ENCODE data around the gene SLC6A6. TPM values are rescaled to one million over a fixed set of nuclear protein-coding genes. Genes with fewer than 3 reads are reported as not detected.

SLC6A6 gene
- total RNA-seq, 3 donors from 2014 or later: 4.4 to 11.2 (median 10.5) TPM

DNA sequence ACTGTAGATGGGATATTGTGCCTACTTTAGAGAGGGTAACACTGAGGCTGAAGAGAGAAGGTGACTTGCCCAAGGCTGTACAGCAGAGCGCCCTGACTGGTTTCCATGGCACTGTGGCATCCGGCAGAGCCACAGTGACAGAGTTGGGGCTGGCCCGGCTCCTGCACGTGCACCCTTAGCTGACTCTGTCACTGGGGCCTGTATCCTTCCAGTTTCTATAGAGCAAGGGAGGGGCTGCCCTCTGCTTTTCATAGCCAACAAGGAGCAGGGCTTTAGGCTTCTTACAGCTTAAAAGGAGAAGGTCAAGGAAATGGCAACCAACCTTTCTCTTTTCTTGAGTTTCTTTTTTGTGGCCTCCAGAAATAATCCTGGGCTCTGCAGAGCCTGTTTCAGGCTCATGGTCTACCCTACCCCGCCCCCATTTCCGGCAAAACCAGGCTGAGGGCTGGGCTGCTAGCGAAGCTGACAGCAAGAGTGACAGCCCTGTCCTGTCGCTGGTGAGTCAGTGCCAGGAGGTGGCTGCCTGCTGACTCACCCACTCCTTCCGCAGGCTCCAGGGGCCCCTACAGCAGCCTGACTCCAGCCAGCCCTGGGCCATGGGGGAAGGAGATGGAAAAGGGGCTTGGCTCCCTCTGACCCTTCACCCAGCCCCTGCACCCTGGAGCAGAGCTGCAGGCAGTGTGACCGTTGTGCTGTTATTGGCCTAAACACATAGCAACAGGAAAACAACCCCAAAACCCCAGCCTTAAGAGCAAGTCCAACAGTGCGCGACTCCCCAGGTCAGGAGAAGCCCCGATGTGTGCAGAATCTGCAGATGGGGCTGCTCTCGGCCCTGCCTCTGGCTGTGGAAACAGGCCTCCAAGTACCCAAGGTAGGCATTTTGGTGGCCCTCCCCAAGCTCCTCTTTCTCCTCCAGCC, 29.8 kb downstream of the SLC6A6 start:
- peaks cover 32% of the 10 kb centered on the region for H3K4me1 ChIP-seq (ENCODE audit: low read depth)
- H3K9me3 ChIP-seq: no peaks in the 10 kb centered on the region
- intact Hi-C loops (cut with DNase I, micrococcal nuclease): no loop called here
- H3K4me3 ChIP-seq: no peak overlapping the region
- no peaks in the 10 kb centered on the region for H3K36me3 ChIP-seq (ENCODE audit: low read depth)
- peak; percentile 92 for ATAC-seq
- peak; percentile 86 to 96 (median 89) for DNase-seq
- TF ChIP-seq, protein P1, sequence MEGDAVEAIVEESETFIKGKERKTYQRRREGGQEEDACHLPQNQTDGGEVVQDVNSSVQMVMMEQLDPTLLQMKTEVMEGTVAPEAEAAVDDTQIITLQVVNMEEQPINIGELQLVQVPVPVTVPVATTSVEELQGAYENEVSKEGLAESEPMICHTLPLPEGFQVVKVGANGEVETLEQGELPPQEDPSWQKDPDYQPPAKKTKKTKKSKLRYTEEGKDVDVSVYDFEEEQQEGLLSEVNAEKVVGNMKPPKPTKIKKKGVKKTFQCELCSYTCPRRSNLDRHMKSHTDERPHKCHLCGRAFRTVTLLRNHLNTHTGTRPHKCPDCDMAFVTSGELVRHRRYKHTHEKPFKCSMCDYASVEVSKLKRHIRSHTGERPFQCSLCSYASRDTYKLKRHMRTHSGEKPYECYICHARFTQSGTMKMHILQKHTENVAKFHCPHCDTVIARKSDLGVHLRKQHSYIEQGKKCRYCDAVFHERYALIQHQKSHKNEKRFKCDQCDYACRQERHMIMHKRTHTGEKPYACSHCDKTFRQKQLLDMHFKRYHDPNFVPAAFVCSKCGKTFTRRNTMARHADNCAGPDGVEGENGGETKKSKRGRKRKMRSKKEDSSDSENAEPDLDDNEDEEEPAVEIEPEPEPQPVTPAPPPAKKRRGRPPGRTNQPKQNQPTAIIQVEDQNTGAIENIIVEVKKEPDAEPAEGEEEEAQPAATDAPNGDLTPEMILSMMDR (IDR thresholded peaks at IDR 0.05): no peak

DNA sequence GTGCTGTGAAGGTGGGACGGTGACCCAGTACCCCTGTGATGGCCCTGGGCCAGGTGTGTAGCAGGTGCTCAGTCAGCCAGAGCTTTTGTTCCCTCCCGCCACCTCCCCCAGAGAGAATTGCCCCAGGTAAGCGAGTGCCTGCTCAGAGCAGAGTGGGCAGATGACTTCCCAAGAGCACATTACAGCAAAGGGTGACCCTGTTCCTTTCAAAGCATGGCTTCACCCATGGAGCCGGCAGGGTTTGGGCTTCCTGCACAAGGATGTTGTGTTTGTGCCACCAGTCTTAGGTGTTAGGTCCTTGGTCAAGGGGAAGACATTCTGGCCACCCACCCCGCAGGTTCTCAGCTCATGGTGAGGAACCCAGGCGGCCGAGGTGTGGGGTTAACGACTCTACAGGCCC, 30.7 kb downstream of the SLC6A6 start:
- DNase-seq (peak in 1 of 3 donors; percentile 65), ATAC-seq (no peak)
- no peaks in the 10 kb centered on the region for H3K36me3 ChIP-seq (ENCODE audit: low read depth)
- peaks cover 32% of the 10 kb centered on the region for H3K4me1 ChIP-seq (ENCODE audit: low read depth)
- no peak overlapping the region for H3K4me3 ChIP-seq
- H3K9me3 ChIP-seq: no peaks in the 10 kb centered on the region
- intact Hi-C loops (cut with DNase I, micrococcal nuclease): no loop called here
- TF ChIP-seq, protein P1 (IDR thresholded peaks at IDR 0.05): no peak

GRCh38 chr3:14434126-14434497, 31.7 kb downstream of the SLC6A6 start:
- no peaks in the 10 kb centered on the region for H3K9me3 ChIP-seq
- H3K36me3 ChIP-seq (ENCODE audit: low read depth): no peaks in the 10 kb centered on the region
- ATAC-seq (no peak), DNase-seq (peak in 1 of 3 donors; percentile 54)
- TF ChIP-seq, protein P1 (IDR thresholded peaks at IDR 0.05): no peak
- intact Hi-C loops (cut with DNase I, micrococcal nuclease): no loop called here
- H3K4me1 ChIP-seq (ENCODE audit: low read depth): peaks cover 32% of the 10 kb centered on the region
- no peak overlapping the region for H3K4me3 ChIP-seq

- peaks cover 37% of the 10 kb centered on the region for H3K4me1 ChIP-seq (ENCODE audit: low read depth)
- intact Hi-C loops (cut with DNase I, micrococcal nuclease): no loop called here
- TF ChIP-seq, protein P1 (IDR thresholded peaks at IDR 0.05): no peak
- H3K9me3 ChIP-seq: no peaks in the 10 kb centered on the region
- ATAC-seq: peak; percentile 1
- DNase-seq: peak in 1 of 3 donors; percentile 67
- H3K36me3 ChIP-seq (ENCODE audit: low read depth): no peaks in the 10 kb centered on the region
- H3K4me3 ChIP-seq: no peak overlapping the region
Observed at GRCh38 chr3:14434498-14435151, 32.2 kb downstream of the SLC6A6 start.

DNA sequence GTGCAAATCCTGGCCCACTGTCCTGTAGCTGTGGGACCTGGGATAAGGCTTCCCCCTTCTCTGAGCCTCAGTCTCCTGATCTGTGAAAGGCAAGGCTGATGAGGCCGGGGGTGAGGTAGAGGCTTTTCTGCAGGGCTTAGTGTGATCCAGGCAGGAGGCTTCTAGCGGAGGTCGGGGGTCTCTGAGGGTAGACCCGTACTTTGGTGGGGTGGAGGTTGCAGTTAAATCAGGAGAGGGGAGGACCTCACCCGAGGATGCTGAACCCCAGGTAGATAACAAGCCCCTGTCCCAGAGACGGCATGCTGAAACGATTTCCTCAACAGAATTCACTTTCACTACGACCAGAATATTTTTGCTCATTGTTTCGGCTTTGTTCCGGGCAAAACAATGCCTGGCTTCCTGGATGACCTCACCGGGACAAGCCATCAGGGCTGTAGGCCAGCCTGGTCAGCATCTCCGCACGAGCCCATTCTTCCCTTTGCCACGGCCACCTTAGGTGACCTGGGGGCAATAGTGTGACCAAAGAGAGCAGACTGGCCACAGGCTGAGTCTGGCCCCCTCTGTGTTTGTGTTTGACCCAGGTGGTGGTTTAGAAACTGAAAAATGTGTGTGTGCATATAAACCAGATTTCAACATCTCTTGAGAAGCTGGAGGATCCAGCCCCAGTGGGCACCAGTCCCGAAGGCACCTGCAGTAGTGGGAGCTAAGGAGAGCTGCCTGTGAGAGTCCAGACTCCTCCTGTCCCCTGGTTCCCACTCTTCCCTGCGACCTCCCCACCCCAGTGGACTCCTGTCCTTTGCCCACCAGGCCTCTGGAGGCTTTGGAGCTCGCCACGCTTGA, 33.0 kb downstream of the SLC6A6 start:
- no peak for ATAC-seq
- intact Hi-C loops (cut with DNase I, micrococcal nuclease): no loop called here
- Histone ChIP-seq H3K4me1 (ENCODE audit: low read depth) (peaks cover 37% of the 10 kb centered on the region), H3K9me3 (no peaks in the 10 kb centered on the region), H3K36me3 (ENCODE audit: low read depth) (no peaks in the 10 kb centered on the region), H3K4me3 (no peak overlapping the region)
- peak in 1 of 3 donors; percentile 48 for DNase-seq
- TF ChIP-seq, protein P1 (IDR thresholded peaks at IDR 0.05): no peak
